ENCODE data around the gene TMEM252.

The TMEM252 gene

DNA sequence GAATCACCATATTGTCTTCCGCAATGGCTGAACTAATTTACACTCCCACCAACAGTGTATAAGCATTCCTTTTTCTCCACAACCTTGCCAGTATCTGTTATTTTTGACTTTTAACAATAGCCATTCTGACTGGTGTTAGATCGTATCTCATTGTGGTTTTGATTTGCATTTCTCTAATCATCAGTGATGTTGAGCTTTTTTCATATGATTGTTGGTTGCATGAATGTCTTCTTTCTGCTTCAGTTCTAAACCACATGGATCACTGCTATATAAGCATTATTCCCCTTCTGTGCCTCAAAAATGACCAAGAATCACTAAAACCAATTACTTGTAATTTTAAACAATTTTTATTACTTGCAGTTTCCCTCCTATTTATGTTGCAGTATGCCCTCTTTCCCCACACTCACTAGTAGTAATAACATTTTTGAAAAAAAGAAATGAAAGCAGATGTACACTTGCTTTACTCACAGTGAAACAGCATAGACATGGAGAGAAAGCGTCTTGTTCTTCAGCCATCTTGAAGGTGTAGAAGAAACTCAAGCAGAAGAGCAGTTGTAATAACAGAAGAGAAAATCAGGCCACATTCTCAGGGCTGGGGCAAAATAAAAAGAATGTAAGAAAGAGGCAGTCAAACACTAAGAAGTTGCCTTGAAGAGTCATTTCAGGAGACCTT, 4.5 kb upstream of the TMEM252 start:
- no peak for DNase-seq

- no peak for DNase-seq
Observed at GRCh38 chr9:68541568-68541967, 885 bp upstream of the TMEM252 start.

DNA sequence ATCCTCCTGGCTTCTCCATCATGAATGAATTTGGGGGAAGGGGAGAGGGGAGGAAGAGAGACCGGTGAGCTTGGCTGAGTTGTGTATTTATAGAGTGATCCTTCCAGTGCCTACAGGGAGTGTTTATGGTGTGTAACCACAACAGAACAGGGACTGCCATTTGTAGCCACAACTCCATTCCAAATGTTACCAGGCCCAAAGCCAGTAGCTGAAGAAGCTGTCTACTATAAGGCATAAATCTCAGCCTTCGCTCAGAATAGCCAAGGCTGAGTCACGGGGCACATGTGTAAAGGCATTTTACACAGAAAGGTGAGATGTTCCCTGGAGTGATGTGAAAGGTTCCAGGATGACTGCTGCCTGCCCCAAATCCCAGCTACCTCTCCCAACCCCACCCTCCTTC, 2.5 kb downstream of the TMEM252 start:
- no peak for DNase-seq

DNA sequence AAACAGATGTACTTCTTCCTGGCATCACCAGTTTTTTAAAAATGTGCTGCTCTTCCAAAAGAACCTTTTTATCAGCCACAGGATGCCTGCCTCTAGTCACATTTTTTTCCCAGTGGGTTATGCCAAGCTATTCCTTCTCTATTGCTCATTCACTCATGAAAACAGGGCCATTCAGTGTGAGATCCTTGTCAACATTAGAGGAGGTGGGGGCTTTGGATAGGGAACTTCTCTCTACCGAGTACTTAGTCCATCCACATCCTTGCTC, 3.1 kb downstream of the TMEM252 start:
- DNase-seq, result no peak

GRCh38 chr9:68536876-68537615, 3.6 kb downstream of the TMEM252 start:
- no peak for DNase-seq

DNA sequence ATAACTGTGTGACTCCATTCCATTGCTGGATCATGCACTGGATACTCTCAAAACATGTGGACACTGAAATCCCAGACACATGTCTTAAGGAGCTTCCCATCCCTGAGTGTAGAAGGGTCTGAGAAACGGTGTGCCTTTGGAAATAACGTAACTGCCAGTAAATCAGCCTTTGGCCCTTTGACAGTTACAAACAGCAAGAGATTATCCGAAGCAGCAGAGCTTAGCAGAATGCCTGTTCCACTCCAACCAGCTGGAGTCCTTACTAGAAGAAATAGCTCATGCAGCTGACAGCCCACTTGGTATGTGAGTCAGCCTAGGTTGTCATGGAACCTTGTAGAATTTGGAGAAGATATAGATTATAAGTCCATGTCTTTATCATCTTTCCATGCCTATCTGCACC, 7.0 kb downstream of the TMEM252 start:
- DNase-seq, result peak in 1 of 56 donors; percentile 4

DNA sequence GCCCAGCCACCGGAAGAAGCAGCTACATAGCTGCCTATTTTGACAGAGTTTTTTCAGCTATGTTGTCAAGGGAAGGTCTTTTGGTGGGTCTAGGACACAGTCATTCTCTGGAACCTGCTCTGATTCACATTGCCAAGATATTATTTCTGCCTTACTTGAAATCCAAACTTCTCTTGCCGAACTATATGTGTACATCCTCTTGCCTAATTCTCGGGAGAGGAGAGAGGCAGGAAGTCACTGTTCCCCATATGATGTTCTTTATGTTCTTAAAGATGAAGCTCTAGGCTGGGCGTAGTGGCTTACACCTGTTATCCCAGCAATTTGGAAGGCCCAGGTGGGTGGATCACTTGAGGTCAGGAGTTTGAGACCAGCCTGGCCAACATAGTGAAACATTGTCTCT, 8.6 kb downstream of the TMEM252 start:
- no peak for DNase-seq

GRCh38 chr9:68530618-68531017, 10.1 kb downstream of the TMEM252 start:
- DNase-seq, result no peak

GRCh38 chr9:68523367-68523936, 17.2 kb downstream of the TMEM252 start:
- DNase-seq, result no peak

- DNase-seq, result no peak
Observed at GRCh38 chr9:68522954-68523353, 17.7 kb downstream of the TMEM252 start.

DNA sequence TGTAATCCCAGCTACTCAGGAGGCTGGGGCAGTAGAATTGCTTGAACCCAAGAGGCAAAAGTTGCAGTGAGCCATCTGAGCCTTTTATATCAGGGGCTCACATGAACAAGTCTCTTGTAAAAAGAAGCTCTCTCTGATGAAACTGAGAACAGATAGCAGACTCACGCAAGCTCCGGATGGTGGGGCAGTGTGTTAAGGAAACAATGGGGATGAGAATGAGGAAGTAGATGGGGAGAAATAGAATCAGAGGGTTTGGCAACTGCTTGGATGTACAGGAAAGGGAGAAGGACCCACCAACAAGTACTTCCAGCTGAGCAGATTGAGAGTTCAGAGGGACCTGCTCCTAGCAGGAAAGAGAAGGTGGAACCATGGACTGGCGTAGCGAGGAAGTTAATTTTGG, 18.6 kb downstream of the TMEM252 start:
- peak in 3 of 56 donors; percentile 4 to 9 (median 9) for DNase-seq

- no peak for DNase-seq
Observed at GRCh38 chr9:68515326-68516017, 25.2 kb downstream of the TMEM252 start.

- no peak for DNase-seq
Observed at GRCh38 chr9:68513981-68514380, 26.7 kb downstream of the TMEM252 start.

- no peak for DNase-seq
Observed at GRCh38 chr9:68513385-68513784, 27.3 kb downstream of the TMEM252 start.

- DNase-seq, result no peak
Observed at GRCh38 chr9:68509689-68510088, 31.0 kb downstream of the TMEM252 start.

GRCh38 chr9:68508547-68508946, 32.1 kb downstream of the TMEM252 start:
- DNase-seq, result no peak

GRCh38 chr9:68507806-68508145, 32.9 kb downstream of the TMEM252 start:
- no peak for DNase-seq

- no peak for DNase-seq
Observed at GRCh38 chr9:68507130-68507805, 33.4 kb downstream of the TMEM252 start.

- DNase-seq, result no peak
Observed at GRCh38 chr9:68506551-68506950, 34.1 kb downstream of the TMEM252 start.

- DNase-seq, result no peak
Observed at GRCh38 chr9:68505681-68506409, 34.8 kb downstream of the TMEM252 start.

GRCh38 chr9:68502279-68502678, 38.4 kb downstream of the TMEM252 start:
- no peak for DNase-seq

Data from nucleus accumbens (tissue), 56 donors.